Thymus (tissue), 11 donors: ENCODE measurements around the gene PRDM11. TPM values are rescaled to one million over a fixed set of nuclear protein-coding genes. Genes with fewer than 3 reads are reported as not detected.
A peak's percentile ranks its signal among the peaks of the same experiment; 100 is the strongest.
"Not testable (repeated sequence)": the region's sequence is repeated elsewhere in the genome, so short reads cannot be mapped to it uniquely, and the experiment has no call there.

Experiments used
- DNase-seq, 9 donors: peaks; one replicate each; pipeline ENCODE4 v3.0.0-alpha.2; 2013; ENCODE audit warnings: low spot score in 9 of 9, low read depth in 6 of 9, missing footprints in 1 of 9
- H3K27ac ChIP-seq, 2 donors: one replicate each; pipeline ENCODE4 v1.5.1; 2013; ENCODE audit warnings: control low read depth in 1 of 2, low read depth in 1 of 2, low read length in 1 of 2, mild to moderate bottlenecking in 1 of 2, moderate library complexity in 1 of 2
- H3K27me3 ChIP-seq, 2 donors: one replicate each; pipeline ENCODE4 v1.5.1; 2013; ENCODE audit warnings: low read length in 1 of 2; ENCODE audit not compliant: control insufficient read depth in 2 of 2, insufficient read depth in 1 of 2
- H3K36me3 ChIP-seq, 2 donors: one replicate each; pipeline ENCODE4 v1.5.1; 2013; ENCODE audit warnings: low read length in 1 of 2, mild to moderate bottlenecking in 1 of 2, moderate library complexity in 1 of 2; ENCODE audit not compliant: control insufficient read depth in 2 of 2, insufficient read depth in 2 of 2
- H3K4me1 ChIP-seq, 2 donors: one replicate each; pipeline ENCODE4 v1.5.1; 2013; ENCODE audit warnings: low read length in 2 of 2; ENCODE audit not compliant: control insufficient read depth in 2 of 2, insufficient read depth in 2 of 2
- H3K4me3 ChIP-seq, 2 donors: one replicate each; pipeline ENCODE4 v1.5.1; 2013; ENCODE audit warnings: low read length in 2 of 2, control low read depth in 1 of 2, mild to moderate bottlenecking in 1 of 2
- H3K9me3 ChIP-seq, 2 donors: one replicate each; pipeline ENCODE4 v1.5.1; 2013; ENCODE audit warnings: low read length in 1 of 2, mild to moderate bottlenecking in 1 of 2; ENCODE audit not compliant: control insufficient read depth in 2 of 2, insufficient read depth in 1 of 2
- WGBS: extraction: QIAGEN DNeasy Blood & Tissue Kit; methylation state at CpG from one replicate; pipeline ENCODE4 v1.1.7; 2013; 5-methylcytosine and 5-hydroxymethylcytosine counted together
- polyA plus RNA-seq: library from polyadenylated mRNA; stranded (reverse); fragments of 200-250 nt; gene quantifications from one replicate; pipeline ENCODE4 v1.2.3, GENCODE V29; 2013
- total RNA-seq: library from RNA; stranded (reverse); fragments of 120-200 nt; gene quantifications from one replicate; pipeline ENCODE4 v1.2.4, GENCODE V29; 2013
- donor health status: healthy.

PRDM11 gene
- total and polyA plus RNA-seq, 2 donors: 2.1 to 2.5 TPM

DNA sequence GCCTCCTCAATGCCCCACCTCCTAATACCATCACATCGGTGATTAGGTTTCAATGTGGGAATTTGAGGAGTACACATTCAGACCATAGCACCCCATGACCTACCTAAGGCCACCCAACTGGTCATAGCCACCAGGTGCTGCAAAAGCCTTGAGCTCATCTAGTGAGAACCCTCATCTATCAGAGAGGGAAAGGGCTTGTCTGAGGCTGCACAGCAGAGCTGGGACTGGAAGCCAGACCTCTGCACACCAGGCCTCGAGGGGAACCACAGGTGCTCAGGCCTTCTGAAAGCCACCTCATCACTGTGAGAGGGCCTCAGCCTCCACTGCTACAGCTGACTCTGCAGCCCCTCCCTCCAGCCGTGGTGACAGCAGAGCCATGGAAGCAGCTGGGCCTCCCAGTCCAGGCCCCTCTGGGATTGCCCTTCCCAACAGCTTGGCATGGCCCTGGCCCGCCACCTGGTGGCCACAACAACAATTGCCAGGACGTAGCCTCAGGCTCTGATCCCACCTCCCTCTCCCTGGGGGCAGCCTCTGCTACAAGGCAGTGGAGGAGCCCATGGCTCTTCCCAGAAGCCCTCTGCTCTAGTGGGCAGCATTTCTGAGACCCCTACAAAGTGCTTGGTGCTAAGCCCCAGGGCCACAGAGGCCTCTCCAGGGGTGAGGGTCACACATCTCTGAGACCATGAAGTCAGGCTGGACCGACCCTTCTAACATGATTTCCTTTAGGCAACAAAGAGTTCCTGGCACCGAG lies 41.0 kb upstream of the PRDM11 start:
- H3K9me3 ChIP-seq: no peaks in the 10 kb centered on the region
- no peak overlapping the region for H3K27ac ChIP-seq
- WGBS: 42% methylated on average over 7 of the region's 7 CpGs
- peak in 4 of 9 donors; percentile 59 to 73 (median 64) for DNase-seq
- no peaks in the 10 kb centered on the region for H3K27me3 ChIP-seq
- no peaks in the 10 kb centered on the region for H3K36me3 ChIP-seq
- H3K4me3 ChIP-seq: no peak overlapping the region
- H3K4me1 ChIP-seq: peaks cover 0 to 14% of the 10 kb centered on the region in 2 donors

DNA sequence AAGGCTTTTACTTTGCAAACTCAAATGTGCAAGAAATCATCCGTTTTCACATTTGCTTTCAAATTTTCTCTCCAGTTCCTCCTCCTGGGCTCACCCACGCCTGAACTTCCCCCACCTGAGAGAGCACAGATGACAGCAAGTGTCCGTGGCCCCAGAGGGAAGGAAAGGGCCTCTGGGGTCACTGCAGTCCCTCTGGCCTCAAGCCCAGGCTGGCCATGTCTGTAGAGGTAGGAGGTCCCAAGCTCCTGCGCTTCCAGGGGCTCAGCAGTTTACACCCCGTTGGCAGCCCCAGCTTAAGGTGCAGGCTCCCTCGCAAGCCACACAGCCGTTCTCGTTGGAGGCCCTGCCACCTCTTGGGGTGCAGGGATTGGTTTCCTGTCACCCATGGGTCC lies 40.5 kb upstream of the PRDM11 start:
- Histone ChIP-seq H3K36me3 (no peaks in the 10 kb centered on the region), H3K4me1 (peaks cover 0 to 13% of the 10 kb centered on the region in 2 donors), H3K27me3 (no peaks in the 10 kb centered on the region), H3K9me3 (no peaks in the 10 kb centered on the region), H3K27ac (no peak overlapping the region), H3K4me3 (no peak overlapping the region)
- WGBS: 66% methylated on average over 8 of the region's 8 CpGs
- DNase-seq: no peak

- Histone ChIP-seq H3K9me3 (no peaks in the 10 kb centered on the region), H3K4me3 (no peak overlapping the region), H3K27ac (no peak overlapping the region), H3K4me1 (peaks cover 0 to 11% of the 10 kb centered on the region in 2 donors), H3K36me3 (no peaks in the 10 kb centered on the region), H3K27me3 (no peaks in the 10 kb centered on the region)
- no peak for DNase-seq
- WGBS: 87% methylated on average over 9 of the region's 9 CpGs
These were observed 40.0 kb upstream of the PRDM11 start for GRCh38 chr11:45106440-45106839.

- no peak for DNase-seq
- Histone ChIP-seq H3K4me3 (no peak overlapping the region), H3K27ac (no peak overlapping the region), H3K9me3 (no peaks in the 10 kb centered on the region), H3K27me3 (no peaks in the 10 kb centered on the region), H3K36me3 (no peaks in the 10 kb centered on the region), H3K4me1 (peaks cover 0 to 11% of the 10 kb centered on the region in 2 donors)
- WGBS: 81% methylated on average over 5 of the region's 5 CpGs
These were observed 39.4 kb upstream of the PRDM11 start for GRCh38 chr11:45107029-45107428.

DNA sequence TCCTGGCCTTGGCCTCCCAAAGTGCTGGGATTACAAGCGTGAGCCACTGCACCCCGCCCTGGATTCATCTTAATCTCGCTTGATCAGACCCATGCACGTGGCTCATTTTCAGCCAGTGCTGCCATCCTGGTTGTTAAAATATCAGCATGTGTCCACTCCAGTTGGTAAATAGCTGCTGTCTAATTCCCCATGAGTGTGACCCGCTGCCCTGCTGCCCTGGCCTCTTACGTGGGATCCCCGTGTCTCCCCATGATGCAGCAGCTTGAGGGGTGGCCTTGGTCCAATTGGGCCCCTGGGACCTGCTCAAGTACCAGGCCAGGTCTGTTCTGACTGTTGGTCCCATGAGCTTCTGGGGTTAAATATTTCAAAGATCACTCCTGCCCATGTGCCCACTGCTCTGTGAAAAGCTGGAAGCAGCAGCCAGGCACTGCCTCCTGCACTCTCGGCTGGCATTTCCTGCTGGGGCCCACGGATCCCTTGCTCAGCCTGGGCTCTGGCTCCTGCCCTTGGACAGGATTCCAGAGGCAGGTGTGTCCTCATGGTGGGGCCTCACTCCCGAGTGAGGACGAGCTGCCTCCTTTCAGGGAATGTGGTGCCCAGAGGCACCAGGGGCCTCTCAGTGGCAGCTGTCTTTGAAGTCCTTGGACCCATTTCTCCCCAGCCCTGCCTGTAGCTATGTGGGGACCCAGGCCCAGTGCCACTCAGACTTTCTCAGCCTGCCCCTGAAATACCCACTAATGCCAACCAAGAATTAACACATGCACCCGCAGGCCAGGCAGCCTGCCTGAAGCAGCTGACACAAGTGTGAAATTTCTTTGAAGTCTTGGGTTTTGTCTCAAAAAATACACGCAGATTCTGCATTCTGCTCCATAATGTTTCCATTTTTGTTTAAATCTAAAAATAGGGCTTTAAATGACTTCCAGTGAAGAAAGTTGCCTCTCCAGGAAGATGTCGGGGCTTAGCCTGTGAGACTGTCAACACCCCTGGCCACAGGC lies 38.1 kb upstream of the PRDM11 start:
- Histone ChIP-seq H3K9me3 (no peaks in the 10 kb centered on the region), H3K27ac (no peak overlapping the region), H3K4me1 (no peaks in the 10 kb centered on the region), H3K36me3 (no peaks in the 10 kb centered on the region), H3K27me3 (no peaks in the 10 kb centered on the region), H3K4me3 (no peak overlapping the region)
- no peak for DNase-seq
- 94% methylated on average over 14 of the region's 14 CpGs for WGBS

DNA sequence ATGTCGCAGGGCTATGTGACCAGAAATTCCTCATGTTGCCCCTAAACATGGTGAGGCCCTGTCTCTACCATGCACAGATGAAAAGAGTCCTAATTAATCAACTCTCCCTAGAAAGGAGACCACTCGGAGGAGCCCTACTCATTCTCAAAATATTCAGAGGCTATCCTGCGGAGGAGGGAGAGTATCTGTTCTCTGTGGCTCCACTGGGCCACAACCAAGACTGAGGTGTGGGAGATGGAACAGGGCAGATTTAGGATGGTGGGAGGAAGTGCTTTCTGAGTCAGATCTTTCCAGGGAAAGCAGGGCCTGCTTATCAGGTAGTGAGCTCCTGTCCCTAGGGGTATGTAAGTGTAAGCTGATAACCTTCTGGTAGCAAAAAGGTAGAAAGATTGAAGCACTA lies 37.0 kb upstream of the PRDM11 start:
- H3K9me3 ChIP-seq: no peaks in the 10 kb centered on the region
- H3K36me3 ChIP-seq: no peaks in the 10 kb centered on the region
- no peak overlapping the region for H3K4me3 ChIP-seq
- WGBS: 94% methylated on average over 3 of the region's 3 CpGs
- no peaks in the 10 kb centered on the region for H3K4me1 ChIP-seq
- no peak for DNase-seq
- no peak overlapping the region for H3K27ac ChIP-seq
- H3K27me3 ChIP-seq: no peaks in the 10 kb centered on the region

- Histone ChIP-seq H3K27ac (no peak overlapping the region), H3K27me3 (no peaks in the 10 kb centered on the region), H3K4me3 (no peak overlapping the region), H3K4me1 (no peaks in the 10 kb centered on the region), H3K9me3 (no peaks in the 10 kb centered on the region), H3K36me3 (no peaks in the 10 kb centered on the region)
- 13% methylated on average over 10 of the region's 10 CpGs for WGBS
- peak in 7 of 9 donors; percentile 52 to 80 (median 66) for DNase-seq
These were observed 35.9 kb upstream of the PRDM11 start for GRCh38 chr11:45110562-45110961.

DNA sequence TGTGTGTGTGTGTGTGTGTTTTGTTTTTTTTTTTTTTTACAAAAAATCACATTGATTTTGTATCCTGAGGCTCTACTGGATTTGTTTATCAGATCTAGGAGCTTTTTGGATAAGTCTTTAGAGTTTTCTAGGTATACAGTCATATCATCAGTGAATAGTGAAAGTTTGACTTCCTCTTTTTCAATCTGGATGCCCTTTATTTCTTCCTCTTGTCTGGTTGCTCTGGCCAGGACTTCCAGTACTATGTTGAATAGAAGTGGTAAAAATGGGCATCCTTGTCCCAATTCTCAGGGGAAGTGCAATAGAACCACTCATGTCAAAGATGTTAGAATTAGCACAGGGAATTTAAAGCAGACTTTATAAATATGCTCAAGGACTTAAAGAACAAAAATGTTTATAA lies 32.6 kb upstream of the PRDM11 start:
- H3K9me3 ChIP-seq: no peaks in the 10 kb centered on the region
- peaks cover 0 to 3% of the 10 kb centered on the region in 2 donors for H3K27me3 ChIP-seq
- H3K27ac ChIP-seq: no peak overlapping the region
- no peaks in the 10 kb centered on the region for H3K4me1 ChIP-seq
- no peaks in the 10 kb centered on the region for H3K36me3 ChIP-seq
- H3K4me3 ChIP-seq: no peak overlapping the region
- no peak for DNase-seq

- WGBS: 82% methylated on average over 9 of the region's 9 CpGs
- not testable (repeated sequence) for DNase-seq, H3K27me3 ChIP-seq, H3K27ac ChIP-seq, H3K4me1 ChIP-seq, H3K9me3 ChIP-seq, H3K4me3 ChIP-seq, H3K36me3 ChIP-seq
These were observed 18.6 kb upstream of the PRDM11 start for GRCh38 chr11:45127836-45128235.
